HG02759 (cell line): Measurements from ENCODE around the gene C9orf153.
"Not testable (repeated sequence)": the region's sequence is repeated elsewhere in the genome, so short reads cannot be mapped to it uniquely, and the experiment has no call there.

Experiments
- ATAC-seq: cut with Tn5 transposase; IDR thresholded peaks from one replicate; pipeline ENCODE4 v1.9.1; 2021; ENCODE audit warnings: mild to moderate bottlenecking, moderate library complexity; ENCODE audit not compliant: unreplicated experiment

The C9orf153 gene

GRCh38 chr9:86259557-86259956 is at the start of gene C9orf153:
Gene C9orf153, minus strand, starts transcription at chr9:86259657. Its CDS starts 30,054 bp downstream, at chr9:86229603.
- no peak for ATAC-seq

GRCh38 chr9:86308687-86309086 is 49.2 kb upstream of the C9orf153 start:
- ATAC-seq = no peak

- ATAC-seq = no peak
Observed at GRCh38 chr9:86304236-86304730, 44.8 kb upstream of the C9orf153 start.

GRCh38 chr9:86303316-86303975 is 44.0 kb upstream of the C9orf153 start:
- ATAC-seq = no peak

GRCh38 chr9:86301686-86302085 is 42.2 kb upstream of the C9orf153 start:
- ATAC-seq = no peak

- ATAC-seq = no peak
Observed at GRCh38 chr9:86300701-86301100, 41.2 kb upstream of the C9orf153 start.

- no peak for ATAC-seq
Observed at GRCh38 chr9:86298873-86299272, 39.4 kb upstream of the C9orf153 start.

- not testable (repeated sequence) for ATAC-seq
Observed at GRCh38 chr9:86290341-86290740, 30.9 kb upstream of the C9orf153 start.

- ATAC-seq = no peak
Observed at GRCh38 chr9:86288499-86289198, 29.2 kb upstream of the C9orf153 start.

GRCh38 chr9:86287013-86287412 is 27.6 kb upstream of the C9orf153 start:
- no peak for ATAC-seq

- no peak for ATAC-seq
Observed at GRCh38 chr9:86286278-86286677, 26.8 kb upstream of the C9orf153 start.

GRCh38 chr9:86285261-86285660 is 25.8 kb upstream of the C9orf153 start:
- no peak for ATAC-seq

- ATAC-seq = peak; percentile 14
Observed at GRCh38 chr9:86282979-86283535, 23.6 kb upstream of the C9orf153 start.

GRCh38 chr9:86282077-86282978 is 22.9 kb upstream of the C9orf153 start, which contains the start of gene ISCA1:
Gene ISCA1, minus strand, starts transcription at chr9:86282538. Its CDS starts 80 bp downstream, at chr9:86282458.
- peak; percentile 84 for ATAC-seq

GRCh38 chr9:86281593-86282076 is 22.2 kb upstream of the C9orf153 start:
- ATAC-seq = peak; percentile 2

- no peak for ATAC-seq
Observed at GRCh38 chr9:86280580-86280979, 21.1 kb upstream of the C9orf153 start.

GRCh38 chr9:86279839-86280238 is 20.4 kb upstream of the C9orf153 start:
- no peak for ATAC-seq

- no peak for ATAC-seq
Observed at GRCh38 chr9:86277072-86277471, 17.6 kb upstream of the C9orf153 start.

- no peak for ATAC-seq
Observed at GRCh38 chr9:86275962-86276361, 16.5 kb upstream of the C9orf153 start.

- ATAC-seq = no peak
Observed at GRCh38 chr9:86274821-86275643, 15.6 kb upstream of the C9orf153 start.
